ENCODE data around the gene SLC6A13.
"Not testable (repeated sequence)": the region's sequence is repeated elsewhere in the genome, so short reads cannot be mapped to it uniquely, and the experiment has no call there.

SLC6A13 gene

GRCh38 chr12:263574-263973 is 938 bp upstream of the SLC6A13 start:
- DNase-seq, result no peak

GRCh38 chr12:262113-262512 is 523 bp downstream of the SLC6A13 start:
- DNase-seq, result no peak

DNA sequence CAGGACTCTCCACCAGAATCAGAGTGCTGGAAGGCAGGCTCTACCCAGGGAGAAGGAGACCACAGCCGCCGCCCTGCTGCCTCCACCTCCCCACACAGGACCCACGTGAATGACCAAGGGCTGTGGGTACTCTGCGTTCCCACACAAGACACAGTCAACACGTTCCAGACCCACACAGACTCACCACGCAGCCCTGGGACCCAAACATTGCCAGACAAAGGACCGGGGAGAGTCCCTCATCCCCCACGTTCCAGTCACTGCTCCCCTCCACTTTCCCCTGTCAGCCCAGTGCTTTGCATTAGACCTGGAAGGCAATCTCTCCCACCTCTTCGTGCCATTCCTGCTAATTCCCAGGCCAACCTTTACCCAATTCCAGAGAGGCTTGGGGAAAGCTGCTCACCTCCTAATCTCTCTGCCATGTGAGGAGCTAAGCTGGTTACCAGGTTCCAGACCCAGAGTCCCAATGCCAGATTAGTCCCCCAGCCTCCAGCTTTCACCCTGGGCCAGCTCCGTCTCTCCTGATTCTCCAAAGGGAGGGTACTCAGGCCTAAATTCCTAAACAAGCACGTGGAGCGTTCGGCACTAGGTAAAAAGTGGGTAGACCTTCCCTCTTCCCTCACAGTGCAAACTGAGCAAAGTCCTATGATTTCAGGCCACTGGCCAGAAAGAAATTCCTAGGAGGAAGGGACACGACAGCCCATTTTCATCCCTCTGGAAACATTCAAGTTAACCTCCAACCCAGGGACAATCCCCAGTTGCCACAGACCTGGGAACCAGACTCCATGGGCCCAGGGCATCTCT is 4.9 kb downstream of the SLC6A13 start:
- no peak for DNase-seq

- DNase-seq, result no peak
Measured at GRCh38 chr12:256958-257357, 5.7 kb downstream of the SLC6A13 start.

- no peak for DNase-seq
Measured at GRCh38 chr12:256225-256624, 6.4 kb downstream of the SLC6A13 start.

GRCh38 chr12:254912-255311 is 7.7 kb downstream of the SLC6A13 start:
- no peak for DNase-seq

DNA sequence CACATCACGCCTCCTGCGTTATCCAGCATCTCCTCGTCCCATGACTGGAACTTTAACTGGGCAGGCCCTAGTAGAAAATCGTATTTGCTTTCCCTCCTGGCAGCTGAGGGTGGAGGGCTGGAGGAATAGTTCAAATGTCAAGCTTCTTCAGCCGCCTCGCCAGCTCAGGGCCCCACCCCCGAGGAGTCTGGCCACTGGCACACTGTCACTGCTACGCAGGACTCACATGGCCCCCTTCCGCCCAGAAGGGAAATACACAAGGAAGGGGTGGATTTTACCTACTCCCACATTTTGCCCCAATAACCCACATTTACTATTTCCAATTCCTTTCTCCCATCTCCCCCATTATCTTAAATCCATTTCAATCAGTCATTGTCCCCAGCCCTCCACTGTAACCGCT is 8.6 kb downstream of the SLC6A13 start:
- no peak for DNase-seq

GRCh38 chr12:253116-253831 is 9.4 kb downstream of the SLC6A13 start:
- no peak for DNase-seq

- DNase-seq, result no peak
Measured at GRCh38 chr12:252636-253035, 10.0 kb downstream of the SLC6A13 start.

DNA sequence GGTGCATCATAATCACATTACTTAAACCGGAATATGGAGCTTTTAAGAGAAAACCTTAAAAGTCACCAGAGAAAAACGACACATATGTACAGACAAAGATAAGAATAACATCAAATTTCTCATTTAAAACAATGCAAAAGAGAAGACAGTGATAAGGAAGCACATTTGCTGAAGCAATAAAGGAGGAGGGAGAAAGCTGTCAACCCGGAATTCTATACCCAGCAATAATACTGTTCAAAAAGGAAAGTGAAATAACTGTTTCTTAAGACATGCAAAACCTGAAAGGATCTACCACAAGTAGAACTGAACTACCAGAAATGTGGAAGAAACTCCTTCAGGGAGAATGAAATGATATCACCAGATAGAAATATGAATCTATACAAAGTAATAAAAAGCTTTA is 15.4 kb downstream of the SLC6A13 start:
- DNase-seq, result no peak

DNA sequence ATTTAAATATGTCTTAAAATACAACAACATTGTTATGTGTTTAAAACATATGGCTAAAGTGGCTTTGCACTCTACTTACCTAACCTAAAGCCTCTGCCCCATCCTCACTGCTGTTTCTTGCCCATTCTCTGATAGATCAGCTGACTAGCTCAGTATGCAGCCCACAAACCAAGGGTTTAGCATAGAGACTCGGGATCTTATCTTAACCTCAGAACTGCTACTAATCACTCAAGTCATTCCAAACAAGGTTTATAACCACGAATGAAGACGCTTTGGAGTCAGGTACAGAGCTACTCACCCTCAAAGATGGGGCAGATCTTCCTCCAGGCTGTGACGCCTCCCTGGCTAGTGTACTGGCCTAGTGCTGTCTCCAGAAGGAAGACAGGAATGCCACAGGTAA is 19.3 kb downstream of the SLC6A13 start:
- DNase-seq, result peak; percentile 12

DNA sequence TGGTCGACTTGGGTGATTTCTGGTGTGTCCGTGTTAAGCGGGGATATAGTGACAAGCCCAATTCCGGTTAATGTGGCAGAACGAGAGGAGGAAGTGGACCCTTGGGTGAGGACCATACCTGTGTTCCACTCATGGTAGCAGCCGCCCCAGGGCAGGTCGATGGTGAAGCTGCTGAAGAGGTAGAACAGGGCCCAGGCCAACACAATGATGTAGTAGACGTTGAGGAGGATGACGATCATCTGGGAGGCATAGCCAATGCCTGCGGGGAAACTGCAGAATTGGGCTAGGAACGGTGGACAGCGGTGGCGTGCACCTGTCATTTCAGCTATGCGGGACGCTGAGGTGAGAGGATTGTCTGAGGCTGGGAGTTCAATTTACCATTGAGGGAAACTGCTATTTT is 20.1 kb downstream of the SLC6A13 start:
- DNase-seq, result peak; percentile 2

DNA sequence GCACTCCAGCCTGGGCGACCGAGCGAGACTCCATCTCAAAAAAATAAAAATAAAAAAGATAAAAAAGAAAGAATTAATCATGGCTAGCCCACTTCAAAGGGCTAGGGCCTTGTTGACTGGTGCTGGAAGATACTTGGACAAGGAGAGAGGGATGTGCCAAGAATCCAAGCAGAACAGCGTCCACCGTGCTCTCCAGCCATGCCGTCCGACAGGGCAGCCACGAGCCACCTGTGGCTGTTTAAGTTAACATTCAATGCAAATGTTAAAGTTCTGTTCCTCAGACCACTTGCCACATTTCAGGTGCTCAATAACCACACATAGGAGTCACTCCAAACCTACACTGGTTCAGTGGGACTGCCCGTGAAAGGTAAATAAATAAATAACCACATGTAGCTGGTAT is 21.4 kb downstream of the SLC6A13 start:
- DNase-seq, result no peak

DNA sequence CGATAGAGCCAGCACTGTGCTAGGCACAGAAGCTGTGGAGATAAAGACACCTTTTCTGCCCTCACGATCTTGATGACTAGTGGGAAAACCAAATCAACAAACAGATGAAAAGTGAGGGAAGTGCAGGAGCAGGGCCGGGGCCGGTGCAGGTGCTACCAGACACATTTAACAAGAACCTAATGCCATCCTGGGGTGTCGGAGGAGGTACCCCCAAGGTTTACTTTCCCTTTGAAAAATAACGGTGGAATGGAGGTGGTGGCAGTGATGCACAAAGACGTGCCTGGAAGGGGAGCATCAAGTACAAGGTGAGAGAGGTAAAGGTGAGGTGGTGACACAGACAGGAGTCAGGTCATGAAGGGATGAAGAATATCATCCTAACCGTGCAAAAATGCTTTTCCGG is 22.1 kb downstream of the SLC6A13 start:
- DNase-seq, result peak; percentile 2

DNA sequence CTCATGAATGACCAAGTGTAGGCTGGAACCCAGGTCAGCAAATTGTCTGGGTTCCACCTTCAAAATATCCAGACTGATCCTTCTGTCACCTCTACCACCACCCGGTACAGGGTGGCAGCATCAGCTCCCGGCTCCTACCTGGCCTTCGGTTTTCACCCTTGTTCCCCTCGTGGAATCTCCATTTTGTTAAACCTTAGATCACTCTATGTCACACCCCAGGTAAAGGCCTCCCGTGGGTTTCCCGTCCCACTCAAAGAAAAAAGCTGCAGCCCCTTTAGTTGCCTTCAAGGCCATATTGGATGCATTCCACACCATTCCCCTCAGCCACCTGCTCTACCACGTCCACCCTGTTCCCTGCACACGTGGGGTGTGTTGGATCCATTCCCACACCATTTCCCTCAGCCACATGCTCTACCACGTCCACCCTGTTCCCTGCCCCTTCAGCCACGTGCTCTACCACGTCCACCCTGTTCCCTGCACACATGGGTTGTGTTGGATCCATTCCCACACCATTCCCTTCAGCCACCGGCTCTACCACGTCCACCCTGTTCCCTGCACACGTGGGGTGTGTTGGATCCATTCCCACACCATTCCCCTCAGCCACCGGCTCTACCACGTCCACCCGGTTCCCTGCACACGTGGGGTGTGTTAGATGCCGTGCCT is 23.8 kb downstream of the SLC6A13 start:
- DNase-seq, result peak; percentile 17

DNA sequence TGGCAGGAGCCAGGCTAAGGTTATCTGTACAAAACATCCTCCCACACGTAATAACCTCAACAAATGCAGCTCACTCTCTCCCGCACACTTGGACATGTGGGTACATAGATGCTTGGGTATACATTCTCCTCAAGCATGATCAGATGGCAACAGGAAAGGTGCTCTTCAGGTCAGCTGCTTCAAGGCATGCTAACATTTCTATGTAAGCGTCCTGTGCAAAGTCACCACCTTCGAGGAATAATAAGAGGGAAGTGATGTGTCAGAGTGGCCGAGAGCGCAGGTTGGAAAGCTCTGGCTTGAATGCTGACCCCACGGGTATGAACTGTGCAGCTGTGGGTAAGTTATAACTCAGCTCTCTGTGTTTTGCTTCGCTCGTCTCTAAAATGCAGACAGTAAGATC is 24.5 kb downstream of the SLC6A13 start:
- DNase-seq, result peak; percentile 6

GRCh38 chr12:237026-237815 is 25.4 kb downstream of the SLC6A13 start:
- DNase-seq, result peak; percentile 17

DNA sequence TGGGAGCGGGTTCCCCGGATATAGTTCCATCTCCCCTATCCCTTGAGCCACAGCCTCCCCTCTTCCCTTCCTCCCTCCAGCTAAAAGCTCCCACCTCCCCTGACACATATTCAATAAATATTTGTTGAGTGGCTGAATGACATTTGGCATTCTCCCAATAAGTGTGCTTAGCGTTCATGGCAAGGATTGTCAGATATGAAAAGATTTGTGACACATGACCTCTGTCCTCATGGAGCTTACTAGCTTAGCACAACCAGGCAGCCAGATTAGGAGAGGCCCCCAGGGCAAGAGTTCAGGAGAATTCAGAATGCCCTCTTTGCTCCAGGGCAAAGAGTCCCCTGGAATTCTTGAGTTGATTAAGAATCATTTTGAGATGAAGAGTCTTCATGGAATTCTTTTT is 26.2 kb downstream of the SLC6A13 start:
- DNase-seq, result peak; percentile 4

DNA sequence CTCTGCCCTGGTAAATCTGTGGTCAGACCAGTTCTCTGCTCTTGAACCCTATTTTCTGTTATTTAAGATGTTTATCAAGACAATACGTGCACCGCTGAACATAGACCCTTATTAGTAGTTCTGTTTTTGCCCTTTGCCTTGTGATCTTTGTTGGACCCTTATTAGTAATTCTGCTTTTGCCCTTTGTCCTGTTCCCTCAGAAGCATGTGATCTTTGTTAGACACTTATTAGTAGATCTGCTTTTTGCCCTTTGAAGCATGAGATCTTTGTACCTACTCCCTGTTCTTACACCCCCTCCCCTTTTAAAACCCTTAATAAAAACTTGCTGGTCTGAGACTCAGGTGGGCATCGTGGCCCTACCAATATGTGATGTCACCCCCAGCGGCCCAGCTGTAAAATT is 26.7 kb downstream of the SLC6A13 start:
- not testable (repeated sequence) for DNase-seq

DNA sequence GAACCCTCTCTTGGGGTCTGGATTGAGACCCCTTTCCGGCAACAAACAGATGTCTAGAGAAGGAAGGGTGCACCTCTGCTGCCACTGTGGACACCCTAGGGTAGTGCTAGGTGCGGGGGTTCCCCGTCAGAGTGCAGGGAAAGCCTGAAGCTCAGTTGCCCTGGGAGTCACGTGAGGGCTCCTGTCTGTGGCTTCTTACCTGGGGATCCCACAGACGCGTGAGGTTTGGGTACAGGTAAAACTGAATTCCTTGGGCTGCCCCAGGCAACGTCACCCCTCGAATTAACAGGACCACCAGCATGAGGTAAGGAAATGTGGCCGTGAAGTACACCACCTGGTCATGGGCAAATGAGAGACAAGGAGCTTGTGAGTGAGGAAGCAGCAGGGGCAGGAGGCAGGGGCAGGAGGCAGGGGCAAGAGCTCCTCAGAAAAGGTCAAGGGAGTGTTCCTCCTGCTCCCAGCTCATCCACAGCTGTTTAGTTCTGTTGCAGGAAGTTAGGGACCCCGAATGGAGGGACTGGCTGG is 27.7 kb downstream of the SLC6A13 start:
- peak; percentile 18 for DNase-seq

DNA sequence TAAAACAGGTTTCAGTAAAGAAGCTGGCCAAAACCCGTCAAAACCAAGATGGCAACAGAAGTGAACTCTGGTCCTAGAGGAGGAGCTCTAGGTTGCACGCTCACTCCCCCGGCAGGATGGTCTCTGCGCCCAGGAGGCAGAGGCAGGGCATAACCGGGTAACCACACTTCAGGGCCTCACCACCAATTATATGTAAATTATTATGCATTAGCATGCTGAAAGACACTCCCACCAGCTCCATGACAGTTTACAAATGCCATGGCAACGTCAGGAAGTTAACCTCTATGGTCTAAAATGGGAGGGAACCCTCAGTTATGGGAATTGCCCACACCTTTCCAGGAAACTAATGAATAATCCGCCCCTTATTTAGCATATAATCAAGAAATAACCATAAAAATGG is 28.6 kb downstream of the SLC6A13 start:
- peak; percentile 6 for DNase-seq

GRCh38 chr12:233615-233968 is 29.0 kb downstream of the SLC6A13 start:
- DNase-seq, result peak; percentile 22
